Prostate gland (tissue), 2 donors: ENCODE results near the gene SCFD2.

Source experiments
- POLR2A ChIP-seq: fragments of 450-650 bp; IDR thresholded peaks from one replicate; pipeline ENCODE4 v1.6.1; 2016; ENCODE audit warnings: antibody characterized with exemption, mild to moderate bottlenecking
- POLR2AphosphoS5 ChIP-seq: sonication (generic); formaldehyde crosslinking; IDR thresholded peaks from one replicate; pipeline ENCODE4 v1.6.1; 2017; ENCODE audit warnings: antibody characterized with exemption
- TF ChIP-seq, protein P1 (sequence below), 4 experiments: fragments of 200-600 bp in 2 of 4; fragments of 450-650 bp in 2 of 4; sonication (generic) in 2 of 4; IDR thresholded peaks; 1 replicate in 3 of 4; 2 replicates in 1 of 4; pipeline ENCODE4 v1.5.1; 2016 to 2019; ENCODE audit warnings: antibody characterized with exemption in 4 of 4, mild to moderate bottlenecking in 2 of 4, moderate library complexity in 2 of 4

DNA sequence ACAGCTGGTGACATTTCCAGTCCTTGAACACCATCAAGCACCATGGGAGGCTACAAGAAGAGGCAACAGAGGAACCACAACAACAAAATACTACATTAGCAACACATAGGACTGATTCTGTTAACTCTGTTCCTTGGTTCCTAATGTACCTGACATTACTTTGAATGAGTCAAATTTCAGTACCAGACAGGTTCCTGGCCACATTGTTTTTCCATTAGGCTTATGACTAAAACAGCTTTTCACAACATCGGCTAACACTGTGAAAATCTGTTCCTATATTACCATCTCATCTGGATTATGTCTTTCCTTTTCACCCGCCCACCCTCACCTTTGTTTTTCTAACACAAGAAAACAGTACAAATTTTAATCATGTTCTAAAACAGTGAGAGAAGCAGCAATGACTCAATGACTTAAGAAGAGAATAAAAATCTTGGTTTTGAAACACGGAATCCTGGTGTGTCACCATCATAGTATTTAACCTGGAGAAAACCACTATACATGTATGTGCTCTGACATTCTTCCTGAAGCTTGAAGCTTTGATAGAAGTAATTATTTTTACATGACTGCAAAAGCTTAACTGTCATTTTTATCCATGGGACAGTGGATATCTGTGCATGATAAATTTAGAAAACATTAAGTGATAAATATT is 143.9 kb downstream of the SCFD2 start:
- TF ChIP-seq, protein P1, sequence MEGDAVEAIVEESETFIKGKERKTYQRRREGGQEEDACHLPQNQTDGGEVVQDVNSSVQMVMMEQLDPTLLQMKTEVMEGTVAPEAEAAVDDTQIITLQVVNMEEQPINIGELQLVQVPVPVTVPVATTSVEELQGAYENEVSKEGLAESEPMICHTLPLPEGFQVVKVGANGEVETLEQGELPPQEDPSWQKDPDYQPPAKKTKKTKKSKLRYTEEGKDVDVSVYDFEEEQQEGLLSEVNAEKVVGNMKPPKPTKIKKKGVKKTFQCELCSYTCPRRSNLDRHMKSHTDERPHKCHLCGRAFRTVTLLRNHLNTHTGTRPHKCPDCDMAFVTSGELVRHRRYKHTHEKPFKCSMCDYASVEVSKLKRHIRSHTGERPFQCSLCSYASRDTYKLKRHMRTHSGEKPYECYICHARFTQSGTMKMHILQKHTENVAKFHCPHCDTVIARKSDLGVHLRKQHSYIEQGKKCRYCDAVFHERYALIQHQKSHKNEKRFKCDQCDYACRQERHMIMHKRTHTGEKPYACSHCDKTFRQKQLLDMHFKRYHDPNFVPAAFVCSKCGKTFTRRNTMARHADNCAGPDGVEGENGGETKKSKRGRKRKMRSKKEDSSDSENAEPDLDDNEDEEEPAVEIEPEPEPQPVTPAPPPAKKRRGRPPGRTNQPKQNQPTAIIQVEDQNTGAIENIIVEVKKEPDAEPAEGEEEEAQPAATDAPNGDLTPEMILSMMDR (IDR thresholded peaks at IDR 0.05): no peak
- TF ChIP-seq POLR2AphosphoS5 (no peak), POLR2A (no peak)
